BJ (cell line): ENCODE data around the gene OSBPL1A. TPM values are rescaled to one million over a fixed set of nuclear protein-coding genes. Genes with fewer than 3 reads are reported as not detected.

Source experiments
- CTCF ChIA-PET: fragments of 350-600 bp; formaldehyde crosslinking; extraction: SDS; loops from one replicate; lab custom pipeline; 2021; ENCODE audit warnings: antibody characterized with exemption, inconsistent platforms; lab: Yijun Ruan, JAX
- POLR2A ChIA-PET: fragments of 300-600 bp; sonication (Branson Sonifier 250); formaldehyde crosslinking; extraction: SDS; loops from one replicate; lab custom pipeline; 2021; ENCODE audit warnings: antibody characterized with exemption; lab: Charles Lee
- DNase-seq: peaks from one replicate; pipeline ENCODE4 v3.0.0-alpha.2; 2011; ENCODE audit warnings: low read depth
- H3K27me3 ChIP-seq: 2 replicates; pipeline ENCODE4 v1.6.0; 2011; ENCODE audit warnings: low read length; ENCODE audit not compliant: control insufficient read depth, insufficient read depth
- H3K36me3 ChIP-seq: 2 replicates; pipeline ENCODE4 v1.5.1; 2011; ENCODE audit warnings: low read length; ENCODE audit not compliant: control insufficient read depth, insufficient read depth
- H3K4me3 ChIP-seq: 2 replicates; pipeline ENCODE4 v1.5.1; 2011; ENCODE audit warnings: low read depth, mild to moderate bottlenecking, control low read depth, low read length
- polyA plus RNA-seq: library from polyadenylated mRNA; depleted of rRNA; stranded (reverse); fragments of >200 nt; gene quantifications from 2 replicates; pipeline ENCODE4 v1.2.3, GENCODE V29; 2011
- TF ChIP-seq, protein P1 (sequence below): IDR thresholded peaks from 2 replicates; pipeline ENCODE4 v1.5.1; 2011; ENCODE audit warnings: low read depth, mild to moderate bottlenecking, control low read depth, inconsistent platforms, low read length, moderate library complexity; ENCODE audit not compliant: insufficient read depth

The OSBPL1A gene
- polyA plus RNA-seq, 1 experiment, result 20.1 TPM

DNA sequence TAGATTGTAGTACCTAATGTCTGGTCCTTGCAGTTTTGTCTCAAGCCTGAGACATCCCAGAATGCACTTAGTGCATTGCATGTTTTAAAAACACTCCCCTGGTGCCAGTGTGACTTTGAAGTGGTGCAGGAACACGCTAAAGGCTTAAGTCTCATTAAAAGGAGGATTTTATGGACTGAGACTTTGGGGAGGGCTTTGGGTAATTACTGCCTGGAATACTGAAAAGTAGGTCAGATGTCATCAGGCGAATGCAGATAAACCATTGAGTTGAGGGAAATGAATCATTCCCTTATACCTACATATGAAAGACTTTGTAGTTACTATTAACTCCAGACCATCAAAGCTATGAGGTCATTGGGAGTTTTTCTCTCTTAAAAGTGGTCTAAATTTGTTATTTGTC is 3.0 kb upstream of the OSBPL1A start:
- H3K36me3 ChIP-seq, result no peaks in the 10 kb centered on the region
- DNase-seq, result no peak
- no peaks in the 10 kb centered on the region for H3K27me3 ChIP-seq
- TF ChIP-seq, protein P1, sequence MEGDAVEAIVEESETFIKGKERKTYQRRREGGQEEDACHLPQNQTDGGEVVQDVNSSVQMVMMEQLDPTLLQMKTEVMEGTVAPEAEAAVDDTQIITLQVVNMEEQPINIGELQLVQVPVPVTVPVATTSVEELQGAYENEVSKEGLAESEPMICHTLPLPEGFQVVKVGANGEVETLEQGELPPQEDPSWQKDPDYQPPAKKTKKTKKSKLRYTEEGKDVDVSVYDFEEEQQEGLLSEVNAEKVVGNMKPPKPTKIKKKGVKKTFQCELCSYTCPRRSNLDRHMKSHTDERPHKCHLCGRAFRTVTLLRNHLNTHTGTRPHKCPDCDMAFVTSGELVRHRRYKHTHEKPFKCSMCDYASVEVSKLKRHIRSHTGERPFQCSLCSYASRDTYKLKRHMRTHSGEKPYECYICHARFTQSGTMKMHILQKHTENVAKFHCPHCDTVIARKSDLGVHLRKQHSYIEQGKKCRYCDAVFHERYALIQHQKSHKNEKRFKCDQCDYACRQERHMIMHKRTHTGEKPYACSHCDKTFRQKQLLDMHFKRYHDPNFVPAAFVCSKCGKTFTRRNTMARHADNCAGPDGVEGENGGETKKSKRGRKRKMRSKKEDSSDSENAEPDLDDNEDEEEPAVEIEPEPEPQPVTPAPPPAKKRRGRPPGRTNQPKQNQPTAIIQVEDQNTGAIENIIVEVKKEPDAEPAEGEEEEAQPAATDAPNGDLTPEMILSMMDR, result no peak
- H3K4me3 ChIP-seq, result no peak overlapping the region
- POLR2A ChIA-PET, result no interaction called here
- CTCF ChIA-PET, result no interaction called here

DNA sequence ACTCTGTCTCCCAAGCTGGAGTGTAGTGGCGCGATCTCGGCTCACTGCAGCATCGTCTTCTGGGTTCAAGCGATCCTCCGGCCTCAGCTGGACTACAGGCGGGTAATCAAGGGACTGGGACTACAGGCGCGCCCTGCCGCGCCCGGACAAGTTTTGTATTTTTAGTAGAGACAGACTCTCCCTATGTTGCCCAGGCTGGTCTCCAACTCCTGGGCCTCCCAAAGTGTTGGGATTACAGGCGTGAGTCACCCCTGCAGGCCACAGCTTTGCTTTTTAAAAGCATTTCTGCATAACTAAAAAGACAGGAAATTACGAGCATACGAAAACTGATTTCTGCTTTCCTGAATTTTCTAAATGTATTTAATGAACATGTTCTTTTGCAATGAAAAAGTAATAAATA is 916 bp upstream of the OSBPL1A start:
- TF ChIP-seq, protein P1, result no peak
- DNase-seq, result peak; percentile 21
- Histone ChIP-seq H3K4me3 (peak overlapping the region; percentile 72), H3K36me3 (no peaks in the 10 kb centered on the region), H3K27me3 (no peaks in the 10 kb centered on the region)
- POLR2A ChIA-PET, result no interaction called here
- CTCF ChIA-PET, result interaction anchor here (0.6 to 2.3 kb wide), 3 partner anchors 9 to 588 kb away, joined by 3 to 10 read pairs (median 3); no protein-coding TSS in a partner anchor

DNA sequence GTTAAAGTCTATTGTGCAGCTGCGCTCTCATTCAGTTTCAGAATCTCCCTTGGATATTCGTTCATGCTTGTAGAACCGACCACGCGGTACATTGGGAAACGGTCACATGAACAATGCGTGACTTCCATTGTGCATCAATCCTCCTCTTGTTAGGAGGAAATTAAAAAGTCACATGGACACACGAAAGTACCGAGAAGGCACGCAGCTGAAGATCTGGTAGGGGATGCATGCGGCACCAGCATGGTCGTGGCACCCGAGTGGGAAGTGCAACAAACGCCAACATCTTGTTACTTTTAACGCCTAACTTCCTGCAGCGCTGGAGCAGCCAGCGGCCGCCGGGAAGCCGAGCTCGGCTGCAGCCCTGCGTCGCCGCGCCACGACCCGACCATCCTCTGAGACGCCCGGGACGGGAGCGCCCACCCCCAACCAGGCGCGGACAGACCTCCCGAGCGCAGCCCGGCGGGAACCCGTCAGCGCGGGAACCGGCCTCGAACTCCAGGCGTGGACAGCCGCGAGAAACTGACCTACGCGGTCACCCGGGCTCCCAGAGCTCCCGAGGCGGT is 412 bp downstream of the OSBPL1A start:
- H3K4me3 ChIP-seq, result peak overlapping the region; percentile 72
- ChIA-PET POLR2A (no interaction called here), CTCF (interaction anchor here (1.0 to 2.3 kb wide), 3 partner anchors 8 to 37 kb away, joined by 3 to 10 read pairs (median 4); no protein-coding TSS in a partner anchor)
- no peaks in the 10 kb centered on the region for H3K36me3 ChIP-seq
- peak; percentile 19 for DNase-seq
- H3K27me3 ChIP-seq, result no peaks in the 10 kb centered on the region
- TF ChIP-seq, protein P1, result no peak

DNA sequence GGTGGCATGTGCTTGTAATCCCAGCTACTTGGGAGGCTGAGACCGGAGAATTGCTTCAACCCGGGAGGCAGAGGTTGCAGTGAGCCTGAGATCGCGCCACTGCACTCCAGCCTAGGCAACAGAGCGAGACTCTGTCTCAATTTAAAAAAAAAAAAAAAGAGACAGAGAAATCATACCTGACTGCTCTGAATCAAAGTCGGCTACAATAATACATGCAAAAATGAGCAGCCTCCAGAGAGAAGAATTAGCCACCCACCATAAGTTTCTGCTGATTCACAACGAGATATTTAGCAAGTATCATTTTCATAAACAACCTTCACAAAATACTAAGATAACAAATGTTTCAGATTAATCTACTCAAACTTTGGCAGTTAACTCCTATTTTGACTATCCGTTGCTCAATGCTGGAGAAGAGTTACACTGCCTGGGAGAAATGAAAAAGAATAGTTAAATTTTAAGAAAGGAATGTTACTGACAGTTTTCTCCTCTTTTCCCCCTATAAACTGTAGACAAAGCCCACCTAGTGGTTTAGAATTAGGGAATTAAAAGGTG is 1.5 kb downstream of the OSBPL1A start:
- CTCF ChIA-PET, result interaction anchor here (1.1 kb wide), 1 partner anchor 37 kb away, joined by 5 read pairs; no protein-coding TSS in a partner anchor
- TF ChIP-seq, protein P1, result no peak
- POLR2A ChIA-PET, result no interaction called here

DNA sequence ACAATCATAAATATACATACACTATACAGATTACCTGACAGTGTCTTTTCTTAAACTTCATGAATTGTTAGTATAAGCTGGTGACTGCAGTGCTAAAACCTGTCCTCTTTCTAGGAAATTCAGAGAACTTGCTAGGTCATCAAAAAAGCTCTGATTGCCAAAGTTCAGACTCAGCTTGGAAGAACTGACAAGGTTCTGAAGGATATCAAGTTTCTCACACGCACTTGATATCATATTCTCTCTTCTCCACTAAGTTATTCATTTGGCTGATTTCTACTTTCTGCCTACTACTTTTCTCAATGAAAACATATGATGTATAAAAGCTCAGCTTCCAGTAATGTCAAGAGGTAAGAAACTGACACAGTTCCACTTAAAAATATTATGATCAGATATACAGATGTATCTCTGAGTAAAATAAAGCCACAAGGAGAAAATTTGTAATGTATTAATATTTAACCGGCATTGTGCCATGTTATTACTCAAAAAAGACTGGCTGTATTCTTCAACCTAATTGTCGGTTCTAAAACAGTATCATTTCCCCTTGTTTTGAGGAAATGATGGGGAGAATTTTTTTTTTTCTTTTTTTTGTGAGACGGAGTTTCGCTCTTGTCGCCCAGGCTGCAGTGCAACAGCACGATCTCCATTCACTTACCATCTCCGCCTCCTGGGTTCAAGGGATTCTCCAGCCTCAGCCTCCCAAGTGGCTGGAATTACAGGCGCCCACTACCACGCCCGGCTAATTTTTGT is 2.4 kb downstream of the OSBPL1A start:
- TF ChIP-seq, protein P1, result no peak
- Histone ChIP-seq H3K27me3 (no peaks in the 10 kb centered on the region), H3K4me3 (no peak overlapping the region), H3K36me3 (no peaks in the 10 kb centered on the region)
- no peak for DNase-seq
- ChIA-PET POLR2A (no interaction called here), CTCF (interaction anchor here (1.0 to 1.1 kb wide), 2 partner anchors 36 to 218 kb away, joined by 3 to 5 read pairs; no protein-coding TSS in a partner anchor)

More for the DNA sequence above, 1.5 kb downstream of the OSBPL1A start:
- Histone ChIP-seq H3K36me3 (no peaks in the 10 kb centered on the region), H3K4me3 (no peak overlapping the region), H3K27me3 (no peaks in the 10 kb centered on the region)
- no peak for DNase-seq
